Measurements from ENCODE around the gene NRL. TPM values are rescaled to one million over a fixed set of nuclear protein-coding genes. Genes with fewer than 3 reads are reported as not detected.

Gene NRL
- total RNA-seq, 1 donor from 2014 or later: 2.3 TPM

DNA sequence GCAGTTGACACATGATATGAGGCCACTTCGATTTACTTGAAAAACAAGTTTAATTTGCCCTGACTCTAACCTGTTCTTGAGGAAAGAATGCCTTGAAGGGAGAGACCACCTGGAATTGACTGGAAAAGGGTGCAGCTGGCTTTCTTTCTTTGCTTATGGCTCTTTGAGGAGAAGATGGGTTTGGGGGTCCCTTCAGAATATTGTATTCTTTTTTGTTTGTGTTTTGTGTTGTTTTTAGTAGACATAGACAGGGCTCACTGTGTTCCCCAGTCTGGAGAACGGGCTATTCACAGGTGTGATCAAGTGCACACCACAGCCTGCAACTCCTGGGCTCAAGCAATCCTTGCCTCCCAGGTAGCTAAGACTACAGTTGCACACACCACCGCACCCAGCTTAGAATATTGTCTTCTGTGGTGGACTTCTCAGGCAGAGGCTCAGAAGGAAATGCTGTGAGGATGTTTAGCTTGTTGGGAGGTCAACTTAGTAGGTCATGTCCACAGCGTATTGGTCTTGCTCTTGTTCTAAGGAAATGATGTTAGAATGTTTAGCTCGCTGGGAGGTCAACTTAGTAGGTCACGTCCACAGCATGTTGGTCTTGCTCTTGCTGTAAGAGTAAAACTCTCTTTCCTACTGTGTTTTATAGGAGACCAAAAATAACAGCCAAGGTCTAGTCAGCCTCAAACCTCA lies 1.5 kb upstream of the NRL start:
- TF ChIP-seq, protein P1, sequence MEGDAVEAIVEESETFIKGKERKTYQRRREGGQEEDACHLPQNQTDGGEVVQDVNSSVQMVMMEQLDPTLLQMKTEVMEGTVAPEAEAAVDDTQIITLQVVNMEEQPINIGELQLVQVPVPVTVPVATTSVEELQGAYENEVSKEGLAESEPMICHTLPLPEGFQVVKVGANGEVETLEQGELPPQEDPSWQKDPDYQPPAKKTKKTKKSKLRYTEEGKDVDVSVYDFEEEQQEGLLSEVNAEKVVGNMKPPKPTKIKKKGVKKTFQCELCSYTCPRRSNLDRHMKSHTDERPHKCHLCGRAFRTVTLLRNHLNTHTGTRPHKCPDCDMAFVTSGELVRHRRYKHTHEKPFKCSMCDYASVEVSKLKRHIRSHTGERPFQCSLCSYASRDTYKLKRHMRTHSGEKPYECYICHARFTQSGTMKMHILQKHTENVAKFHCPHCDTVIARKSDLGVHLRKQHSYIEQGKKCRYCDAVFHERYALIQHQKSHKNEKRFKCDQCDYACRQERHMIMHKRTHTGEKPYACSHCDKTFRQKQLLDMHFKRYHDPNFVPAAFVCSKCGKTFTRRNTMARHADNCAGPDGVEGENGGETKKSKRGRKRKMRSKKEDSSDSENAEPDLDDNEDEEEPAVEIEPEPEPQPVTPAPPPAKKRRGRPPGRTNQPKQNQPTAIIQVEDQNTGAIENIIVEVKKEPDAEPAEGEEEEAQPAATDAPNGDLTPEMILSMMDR (IDR thresholded peaks at IDR 0.05; ENCODE audit: unreplicated experiment): no peak
- DNase-seq (ENCODE audit: low spot score, unreplicated experiment): no peak
- Mint-ChIP-seq H3K4me1 (ENCODE audit: low read depth) (peaks cover 17% of the 10 kb centered on the region), H3K27me3 (no peaks in the 10 kb centered on the region), H3K36me3 (ENCODE audit: insufficient read depth) (peaks cover 16% of the 10 kb centered on the region), H3K9me3 (ENCODE audit: low read depth) (no peaks in the 10 kb centered on the region), H3K4me3 (ENCODE audit: low read depth) (peak overlapping the region; percentile 89), H3K27ac (peak overlapping the region; percentile 99)

DNA sequence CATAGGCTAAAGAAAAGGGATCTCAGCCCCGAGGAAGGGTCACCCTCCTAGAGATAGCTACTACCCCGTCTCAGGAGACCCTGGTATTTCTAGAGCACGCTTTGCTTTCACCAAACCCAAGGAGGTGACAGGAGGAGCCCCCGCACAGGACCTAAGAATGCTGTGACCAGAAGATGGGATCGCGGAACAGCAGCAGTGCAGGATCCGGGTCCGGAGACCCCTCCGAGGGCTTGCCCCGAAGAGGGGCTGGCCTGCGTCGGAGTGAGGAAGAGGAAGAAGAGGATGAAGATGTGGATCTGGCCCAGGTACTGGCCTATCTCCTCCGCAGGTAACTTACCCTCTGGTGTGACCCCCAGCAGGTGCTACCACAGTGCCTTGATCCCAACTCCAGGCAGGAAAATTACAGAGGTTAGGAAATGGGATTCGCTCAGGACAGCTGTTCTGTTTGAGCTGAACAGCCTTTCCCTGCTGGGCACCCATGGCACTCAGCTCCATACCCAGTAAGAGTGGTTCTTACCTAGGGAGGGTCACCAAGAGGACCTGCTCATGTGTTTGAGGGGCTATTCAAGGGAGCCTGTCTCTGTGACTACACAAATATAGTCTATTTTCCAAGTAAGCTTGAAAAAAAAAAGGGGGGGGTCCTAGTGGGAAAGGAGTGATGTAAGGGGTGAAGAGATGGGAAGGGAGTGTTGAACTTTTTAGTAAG lies 826 bp upstream of the NRL start:
- Mint-ChIP-seq H3K9me3 (ENCODE audit: low read depth) (no peaks in the 10 kb centered on the region), H3K27ac (peak overlapping the region; percentile 99), H3K36me3 (ENCODE audit: insufficient read depth) (peaks cover 13% of the 10 kb centered on the region), H3K27me3 (no peaks in the 10 kb centered on the region), H3K4me3 (ENCODE audit: low read depth) (peak overlapping the region; percentile 89), H3K4me1 (ENCODE audit: low read depth) (peaks cover 17% of the 10 kb centered on the region)
- no peak for DNase-seq (ENCODE audit: low spot score, unreplicated experiment)
- TF ChIP-seq, protein P1 (IDR thresholded peaks at IDR 0.05; ENCODE audit: unreplicated experiment): no peak

DNA sequence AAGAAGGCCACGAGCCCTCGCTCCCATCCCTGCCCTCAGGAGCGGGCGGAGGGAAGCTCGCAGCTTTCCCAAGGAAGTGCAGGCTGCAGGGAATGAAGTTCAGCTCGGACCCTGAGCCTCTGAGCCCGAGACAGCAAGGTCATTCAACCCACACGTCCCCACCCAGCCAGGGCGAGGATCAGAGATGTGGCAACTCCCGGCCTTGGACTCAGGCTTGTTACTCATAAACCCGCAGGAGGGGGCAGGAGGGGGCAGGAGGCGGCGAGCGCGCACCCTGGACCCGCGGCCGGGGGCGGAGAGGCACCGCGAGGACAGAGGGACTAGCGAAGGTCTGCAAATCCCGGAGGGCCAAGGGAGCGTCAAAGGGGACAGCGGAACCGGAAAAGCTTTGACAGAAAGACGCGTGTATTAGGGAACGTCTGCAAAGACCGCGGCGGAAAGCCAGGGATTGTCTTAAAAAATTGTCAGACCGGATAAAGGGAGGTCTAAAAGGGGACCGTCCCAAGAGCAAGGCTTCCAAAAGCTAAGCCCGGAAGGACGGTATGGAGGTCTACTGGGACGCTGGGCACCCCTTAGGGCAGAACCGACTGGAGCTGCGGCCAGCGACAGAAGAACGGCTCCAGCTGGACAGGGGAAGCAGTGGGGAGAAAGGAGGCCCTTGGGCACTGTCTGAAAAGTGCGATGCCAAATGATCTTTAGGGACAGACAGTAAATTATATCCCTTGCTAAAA lies 783 bp downstream of the NRL start:
- peak; percentile 68 for DNase-seq (ENCODE audit: low spot score, unreplicated experiment)
- Mint-ChIP-seq H3K27ac (peak overlapping the region; percentile 99), H3K4me3 (ENCODE audit: low read depth) (peak overlapping the region; percentile 89), H3K4me1 (ENCODE audit: low read depth) (peaks cover 18% of the 10 kb centered on the region), H3K36me3 (ENCODE audit: insufficient read depth) (peaks cover 9% of the 10 kb centered on the region), H3K9me3 (ENCODE audit: low read depth) (no peaks in the 10 kb centered on the region), H3K27me3 (no peaks in the 10 kb centered on the region)
- TF ChIP-seq, protein P1 (IDR thresholded peaks at IDR 0.05; ENCODE audit: unreplicated experiment): no peak

DNA sequence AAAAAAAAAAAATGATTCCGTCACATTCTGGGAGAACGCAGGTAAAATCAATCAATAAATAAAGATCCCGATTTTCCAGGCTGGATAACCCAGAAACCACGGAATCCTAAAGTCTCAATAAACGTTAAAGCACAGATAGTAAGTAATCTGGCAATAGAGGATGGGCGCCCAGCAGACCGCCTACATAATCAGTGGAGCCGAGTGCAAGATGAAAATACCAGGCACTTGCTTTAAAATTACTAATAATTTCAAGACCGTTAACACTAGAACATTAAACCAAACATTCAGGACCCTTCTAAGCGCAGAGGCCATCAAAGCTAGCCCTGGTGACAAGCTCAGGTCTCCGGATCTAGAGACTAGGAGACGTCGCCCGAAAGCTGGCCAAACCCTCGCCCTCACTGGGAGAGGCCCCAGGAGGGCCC lies 1.4 kb downstream of the NRL start:
- TF ChIP-seq, protein P1 (IDR thresholded peaks at IDR 0.05; ENCODE audit: unreplicated experiment): no peak
- no peak for DNase-seq (ENCODE audit: low spot score, unreplicated experiment)
- peaks cover 18% of the 10 kb centered on the region for H3K4me1 Mint-ChIP-seq (ENCODE audit: low read depth)
- no peaks in the 10 kb centered on the region for H3K9me3 Mint-ChIP-seq (ENCODE audit: low read depth)
- H3K27me3 Mint-ChIP-seq: no peaks in the 10 kb centered on the region
- peaks cover 4% of the 10 kb centered on the region for H3K36me3 Mint-ChIP-seq (ENCODE audit: insufficient read depth)
- peak overlapping the region; percentile 99 for H3K27ac Mint-ChIP-seq
- peak overlapping the region; percentile 89 for H3K4me3 Mint-ChIP-seq (ENCODE audit: low read depth)

DNA sequence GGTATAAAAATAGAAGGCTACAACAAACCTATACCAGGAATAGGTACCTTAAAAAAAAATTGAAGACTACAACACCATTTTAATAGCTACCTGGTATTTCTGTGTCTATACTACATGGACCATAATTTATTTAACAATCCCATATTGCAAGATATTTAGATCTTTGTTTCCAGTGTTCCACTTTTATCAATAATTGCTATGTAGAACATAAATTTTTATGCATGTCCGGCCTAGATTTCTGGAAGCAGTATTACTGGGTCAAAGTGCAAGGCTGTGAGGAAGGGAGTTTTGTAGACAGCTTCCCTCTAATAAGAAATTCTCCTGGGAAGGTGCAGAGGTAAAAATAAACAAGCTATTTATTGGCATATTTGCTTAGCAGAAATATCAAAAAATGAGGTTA lies 4.2 kb downstream of the NRL start:
- Mint-ChIP-seq H3K4me3 (ENCODE audit: low read depth) (no peak overlapping the region), H3K36me3 (ENCODE audit: insufficient read depth) (no peaks in the 10 kb centered on the region), H3K27me3 (no peaks in the 10 kb centered on the region), H3K27ac (no peak overlapping the region), H3K9me3 (ENCODE audit: low read depth) (no peaks in the 10 kb centered on the region), H3K4me1 (ENCODE audit: low read depth) (peaks cover 5% of the 10 kb centered on the region)
- DNase-seq (ENCODE audit: low spot score, unreplicated experiment): no peak
- TF ChIP-seq, protein P1 (IDR thresholded peaks at IDR 0.05; ENCODE audit: unreplicated experiment): no peak
